ENCODE results near the gene USP19.

USP19 gene

GRCh38 chr3:49161197-49161596 is 40.6 kb upstream of the USP19 start:
- peaks cover 6% of the 10 kb centered on the region for H3K79me1 ChIP-seq (ENCODE audit: low read length)
- no peak overlapping the region for H4K8ac ChIP-seq (ENCODE audit: low read depth, low read length)
- peaks cover 3% of the 10 kb centered on the region for H3K79me2 ChIP-seq (ENCODE audit: control insufficient read depth, insufficient read depth, low read length, poor library complexity)
- no peak overlapping the region for H2BK12ac ChIP-seq (ENCODE audit: low read length)
- no peak overlapping the region for H4K91ac ChIP-seq (ENCODE audit: low read depth, low read length)
- no peak overlapping the region for H2BK5ac ChIP-seq (ENCODE audit: low read depth, low read length, poor library complexity)
- no peak overlapping the region for H3K23ac ChIP-seq (ENCODE audit: low read length)
- no peaks in the 10 kb centered on the region for H3K27me3 ChIP-seq (ENCODE audit: insufficient read depth, low read length)
- no peak overlapping the region for H3K4me3 ChIP-seq (ENCODE audit: low read depth, low read length)
- no peak overlapping the region for H3K4ac ChIP-seq (ENCODE audit: low read depth, low read length)
- H4K12ac ChIP-seq (ENCODE audit: low read depth, low read length), result no peak overlapping the region
- no CpG with 5 or more reads among the region's 2 CpGs for WGBS (ENCODE audit: extremely low coverage, insufficient coverage, insufficient read length)
- no peak overlapping the region for H3K4me2 ChIP-seq (ENCODE audit: low read length)
- H3K27ac ChIP-seq (ENCODE audit: low read depth, low read length), result no peak overlapping the region
- no peak overlapping the region for H3K9ac ChIP-seq (ENCODE audit: low read length)
- peaks cover 19% of the 10 kb centered on the region in 2 experiments for H3K36me3 ChIP-seq (ENCODE audit: control insufficient read depth in 1 of 2, insufficient read depth in 2 of 2, low read length in 2 of 2)
- no peak overlapping the region for H3K18ac ChIP-seq (ENCODE audit: low read length)
- H3K9me3 ChIP-seq (ENCODE audit: insufficient read depth, low read depth, low read length), result peaks cover 2% of the 10 kb centered on the region
- H2AK5ac ChIP-seq (ENCODE audit: low read length), result no peak overlapping the region
- no peak overlapping the region for H2BK120ac ChIP-seq (ENCODE audit: insufficient read depth, low read length, poor library complexity)
- no peak overlapping the region for H2AFZ ChIP-seq (ENCODE audit: insufficient read depth, low read length, poor library complexity)
- H3K4me1 ChIP-seq (ENCODE audit: control insufficient read depth in 1 of 2, insufficient read depth in 2 of 2, low read length in 2 of 2), result peaks cover 4 to 7% of the 10 kb centered on the region in 2 experiments
- no peak for DNase-seq
- H3K14ac ChIP-seq (ENCODE audit: low read length), result no peak overlapping the region

DNA sequence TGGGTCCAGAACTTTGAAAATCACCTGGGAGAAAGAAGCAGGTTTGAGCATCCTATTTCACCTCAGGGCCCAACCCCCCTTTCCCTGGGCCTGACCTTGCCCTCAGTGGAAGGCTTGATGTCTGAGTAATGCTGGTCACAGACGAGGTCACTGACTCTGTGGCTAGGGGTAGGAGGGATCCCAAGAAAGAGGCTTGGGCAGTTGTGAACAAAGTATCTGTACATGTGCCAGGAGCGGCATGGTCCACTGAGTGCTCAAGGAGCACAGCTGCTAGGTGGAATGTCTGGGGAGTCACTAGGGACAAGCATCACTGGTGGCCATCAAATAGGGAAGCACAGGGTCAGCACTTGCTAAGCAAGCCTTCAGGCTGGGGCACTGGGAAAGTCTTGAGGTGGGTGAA is 38.2 kb upstream of the USP19 start:
- H3K18ac ChIP-seq (ENCODE audit: low read length), result no peak overlapping the region

GRCh38 chr3:49158103-49158709 is 37.6 kb upstream of the USP19 start:
- H3K4me1 ChIP-seq (ENCODE audit: control insufficient read depth in 1 of 2, insufficient read depth in 2 of 2, low read length in 2 of 2), result no peaks in the 10 kb centered on the region
- H3K23ac ChIP-seq (ENCODE audit: low read length), result no peak overlapping the region
- no peak overlapping the region for H2AK5ac ChIP-seq (ENCODE audit: low read length)
- no peak overlapping the region for H3K18ac ChIP-seq (ENCODE audit: low read length)
- no peak overlapping the region for H4K91ac ChIP-seq (ENCODE audit: low read depth, low read length)
- WGBS (ENCODE audit: extremely low coverage, insufficient coverage, insufficient read length), result no CpG with 5 or more reads among the region's 5 CpGs
- peak; percentile 52 to 68 for DNase-seq
- no peak overlapping the region for H3K4ac ChIP-seq (ENCODE audit: low read depth, low read length)
- H3K14ac ChIP-seq (ENCODE audit: low read length), result no peak overlapping the region
- H3K9ac ChIP-seq (ENCODE audit: low read length), result no peak overlapping the region
- H3K27ac ChIP-seq (ENCODE audit: low read depth, low read length), result no peak overlapping the region
- H2AFZ ChIP-seq (ENCODE audit: insufficient read depth, low read length, poor library complexity), result no peak overlapping the region
- peaks cover 10% of the 10 kb centered on the region in 2 experiments for H3K36me3 ChIP-seq (ENCODE audit: control insufficient read depth in 1 of 2, insufficient read depth in 2 of 2, low read length in 2 of 2)
- no peak overlapping the region for H4K8ac ChIP-seq (ENCODE audit: low read depth, low read length)
- no peaks in the 10 kb centered on the region for H3K79me2 ChIP-seq (ENCODE audit: control insufficient read depth, insufficient read depth, low read length, poor library complexity)
- peaks cover 2% of the 10 kb centered on the region for H3K9me3 ChIP-seq (ENCODE audit: insufficient read depth, low read depth, low read length)
- no peak overlapping the region for H3K4me2 ChIP-seq (ENCODE audit: low read length)
- no peak overlapping the region for H2BK5ac ChIP-seq (ENCODE audit: low read depth, low read length, poor library complexity)
- H2BK120ac ChIP-seq (ENCODE audit: insufficient read depth, low read length, poor library complexity), result no peak overlapping the region
- no peaks in the 10 kb centered on the region for H3K27me3 ChIP-seq (ENCODE audit: insufficient read depth, low read length)
- no peak overlapping the region for H4K12ac ChIP-seq (ENCODE audit: low read depth, low read length)
- no peak overlapping the region for H2BK12ac ChIP-seq (ENCODE audit: low read length)
- H3K4me3 ChIP-seq (ENCODE audit: low read depth, low read length), result no peak overlapping the region
- no peaks in the 10 kb centered on the region for H3K79me1 ChIP-seq (ENCODE audit: low read length)

More for the DNA sequence above, 38.2 kb upstream of the USP19 start:
- Histone ChIP-seq H3K4me3 (ENCODE audit: low read depth, low read length) (no peak overlapping the region), H4K8ac (ENCODE audit: low read depth, low read length) (no peak overlapping the region), H4K12ac (ENCODE audit: low read depth, low read length) (no peak overlapping the region), H3K27ac (ENCODE audit: low read depth, low read length) (no peak overlapping the region), H2BK120ac (ENCODE audit: insufficient read depth, low read length, poor library complexity) (no peak overlapping the region), H3K4me2 (ENCODE audit: low read length) (no peak overlapping the region), H2AFZ (ENCODE audit: insufficient read depth, low read length, poor library complexity) (no peak overlapping the region), H3K79me1 (ENCODE audit: low read length) (no peaks in the 10 kb centered on the region), H3K36me3 (ENCODE audit: control insufficient read depth in 1 of 2, insufficient read depth in 2 of 2, low read length in 2 of 2) (peaks cover 15% of the 10 kb centered on the region in 2 experiments), H3K79me2 (ENCODE audit: control insufficient read depth, insufficient read depth, low read length, poor library complexity) (no peaks in the 10 kb centered on the region), H4K91ac (ENCODE audit: low read depth, low read length) (no peak overlapping the region), H3K4me1 (ENCODE audit: control insufficient read depth in 1 of 2, insufficient read depth in 2 of 2, low read length in 2 of 2) (no peaks in the 10 kb centered on the region), H2BK5ac (ENCODE audit: low read depth, low read length, poor library complexity) (no peak overlapping the region), H3K9ac (ENCODE audit: low read length) (no peak overlapping the region), H2BK12ac (ENCODE audit: low read length) (no peak overlapping the region), H3K4ac (ENCODE audit: low read depth, low read length) (no peak overlapping the region), H3K14ac (ENCODE audit: low read length) (no peak overlapping the region), H3K9me3 (ENCODE audit: insufficient read depth, low read depth, low read length) (peaks cover 2% of the 10 kb centered on the region), H3K23ac (ENCODE audit: low read length) (no peak overlapping the region), H2AK5ac (ENCODE audit: low read length) (no peak overlapping the region), H3K27me3 (ENCODE audit: insufficient read depth, low read length) (no peaks in the 10 kb centered on the region)
- no peak for DNase-seq
- WGBS (ENCODE audit: extremely low coverage, insufficient coverage, insufficient read length), result no CpG with 5 or more reads among the region's 2 CpGs

- no peak overlapping the region for H3K9ac ChIP-seq (ENCODE audit: low read length)
- DNase-seq, result no peak
- no peaks in the 10 kb centered on the region for H3K79me2 ChIP-seq (ENCODE audit: control insufficient read depth, insufficient read depth, low read length, poor library complexity)
- no peak overlapping the region for H2AK5ac ChIP-seq (ENCODE audit: low read length)
- no peaks in the 10 kb centered on the region for H3K27me3 ChIP-seq (ENCODE audit: insufficient read depth, low read length)
- H3K4me1 ChIP-seq (ENCODE audit: control insufficient read depth in 1 of 2, insufficient read depth in 2 of 2, low read length in 2 of 2), result no peaks in the 10 kb centered on the region
- H3K79me1 ChIP-seq (ENCODE audit: low read length), result no peaks in the 10 kb centered on the region
- no peak overlapping the region for H3K4me2 ChIP-seq (ENCODE audit: low read length)
- no peak overlapping the region for H2BK5ac ChIP-seq (ENCODE audit: low read depth, low read length, poor library complexity)
- no CpG with 5 or more reads among the region's 1 CpG for WGBS (ENCODE audit: extremely low coverage, insufficient coverage, insufficient read length)
- H3K18ac ChIP-seq (ENCODE audit: low read length), result no peak overlapping the region
- H2BK12ac ChIP-seq (ENCODE audit: low read length), result no peak overlapping the region
- H2BK120ac ChIP-seq (ENCODE audit: insufficient read depth, low read length, poor library complexity), result no peak overlapping the region
- H4K12ac ChIP-seq (ENCODE audit: low read depth, low read length), result no peak overlapping the region
- no peak overlapping the region for H3K27ac ChIP-seq (ENCODE audit: low read depth, low read length)
- H3K4ac ChIP-seq (ENCODE audit: low read depth, low read length), result no peak overlapping the region
- no peak overlapping the region for H2AFZ ChIP-seq (ENCODE audit: insufficient read depth, low read length, poor library complexity)
- H4K8ac ChIP-seq (ENCODE audit: low read depth, low read length), result no peak overlapping the region
- peaks cover 2% of the 10 kb centered on the region for H3K9me3 ChIP-seq (ENCODE audit: insufficient read depth, low read depth, low read length)
- no peak overlapping the region for H3K4me3 ChIP-seq (ENCODE audit: low read depth, low read length)
- peaks cover 2 to 3% of the 10 kb centered on the region in 2 experiments for H3K36me3 ChIP-seq (ENCODE audit: control insufficient read depth in 1 of 2, insufficient read depth in 2 of 2, low read length in 2 of 2)
- no peak overlapping the region for H3K14ac ChIP-seq (ENCODE audit: low read length)
- H4K91ac ChIP-seq (ENCODE audit: low read depth, low read length), result no peak overlapping the region
- H3K23ac ChIP-seq (ENCODE audit: low read length), result no peak overlapping the region
Measured at GRCh38 chr3:49157289-49157688, 36.7 kb upstream of the USP19 start.
